A204.1 (cell line): Measurements from ENCODE around the gene EDARADD.

Source experiments
- FAIRE-seq: peaks from 2 replicates; lab custom pipeline; 2012; peaks lifted over from hg19 to GRCh38; lab: Jason Lieb, UNC

The EDARADD gene

GRCh38 chr1:236394879-236395229 is 768 bp downstream of the EDARADD start:
- no peak for FAIRE-seq

GRCh38 chr1:236395230-236395946 is 1.3 kb downstream of the EDARADD start:
- FAIRE-seq: no peak

- FAIRE-seq: no peak
Measured at GRCh38 chr1:236395947-236396664, 2.0 kb downstream of the EDARADD start.

- FAIRE-seq: no peak
Measured at GRCh38 chr1:236396665-236397043, 2.6 kb downstream of the EDARADD start.

- no peak for FAIRE-seq
Measured at GRCh38 chr1:236397173-236397759, 3.2 kb downstream of the EDARADD start.

GRCh38 chr1:236398538-236398937 is 4.5 kb downstream of the EDARADD start:
- FAIRE-seq: no peak

GRCh38 chr1:236400061-236400603 is 6.0 kb downstream of the EDARADD start:
- no peak for FAIRE-seq

GRCh38 chr1:236401698-236402097 is 7.6 kb downstream of the EDARADD start:
- no peak for FAIRE-seq

GRCh38 chr1:236403905-236404696 is 10.0 kb downstream of the EDARADD start:
- FAIRE-seq: no peak

- no peak for FAIRE-seq
Measured at GRCh38 chr1:236407059-236407458, 13.0 kb downstream of the EDARADD start.

GRCh38 chr1:236413688-236414087 is 19.6 kb downstream of the EDARADD start:
- FAIRE-seq: no peak

- no peak for FAIRE-seq
Measured at GRCh38 chr1:236416165-236416564, 22.1 kb downstream of the EDARADD start.

GRCh38 chr1:236417336-236417735 is 23.2 kb downstream of the EDARADD start:
- FAIRE-seq: no peak

GRCh38 chr1:236419502-236419901 is 25.4 kb downstream of the EDARADD start:
- FAIRE-seq: no peak

GRCh38 chr1:236421022-236421421 is 26.9 kb downstream of the EDARADD start:
- no peak for FAIRE-seq

GRCh38 chr1:236421850-236422516 is 27.9 kb downstream of the EDARADD start:
- no peak for FAIRE-seq

GRCh38 chr1:236422517-236422876 is 28.4 kb downstream of the EDARADD start:
- no peak for FAIRE-seq

GRCh38 chr1:236425031-236425663 is 31.1 kb downstream of the EDARADD start:
- no peak for FAIRE-seq

- no peak for FAIRE-seq
Measured at GRCh38 chr1:236426215-236426614, 32.1 kb downstream of the EDARADD start.

GRCh38 chr1:236429715-236430274 is 35.7 kb downstream of the EDARADD start:
- FAIRE-seq: no peak

- no peak for FAIRE-seq
Measured at GRCh38 chr1:236433819-236434315, 39.8 kb downstream of the EDARADD start.
